Forelimb muscle (tissue), 1 donor: Measurements from ENCODE around the gene KRT40. TPM values are rescaled to one million over a fixed set of nuclear protein-coding genes. Genes with fewer than 3 reads are reported as not detected.

Experiments used
- DNase-seq: peaks from one replicate; pipeline ENCODE4 v3.0.0-alpha.2; 2013; ENCODE audit warnings: low read depth
- polyA plus RNA-seq: library from polyadenylated mRNA; unstranded; fragments of 120-200 nt; gene quantifications from one replicate; pipeline ENCODE4 v1.2.1, GENCODE V29; 2013; ENCODE audit not compliant: insufficient read length

The KRT40 gene
- polyA plus RNA-seq, 1 donor, result 10.9 TPM

DNA sequence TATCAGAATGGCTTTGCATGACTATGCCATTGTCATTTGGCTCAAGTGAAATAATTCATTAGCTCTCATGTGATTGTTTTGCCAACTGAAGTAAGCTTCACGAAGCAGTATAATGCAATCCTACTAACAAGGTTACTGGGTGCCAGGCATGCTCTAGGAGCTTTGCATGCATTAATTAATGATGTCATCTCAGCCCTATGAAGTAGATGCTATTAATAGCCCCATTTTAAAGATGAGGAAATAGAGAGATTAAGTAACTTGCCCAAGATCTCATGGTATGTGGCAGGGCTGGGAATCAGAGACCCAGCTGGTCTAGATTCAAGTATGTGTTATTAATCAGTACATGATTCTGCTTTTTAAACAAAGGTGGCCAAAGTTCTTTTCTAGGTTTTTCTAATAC is 31.5 kb downstream of the KRT40 start:
- DNase-seq, result no peak

DNA sequence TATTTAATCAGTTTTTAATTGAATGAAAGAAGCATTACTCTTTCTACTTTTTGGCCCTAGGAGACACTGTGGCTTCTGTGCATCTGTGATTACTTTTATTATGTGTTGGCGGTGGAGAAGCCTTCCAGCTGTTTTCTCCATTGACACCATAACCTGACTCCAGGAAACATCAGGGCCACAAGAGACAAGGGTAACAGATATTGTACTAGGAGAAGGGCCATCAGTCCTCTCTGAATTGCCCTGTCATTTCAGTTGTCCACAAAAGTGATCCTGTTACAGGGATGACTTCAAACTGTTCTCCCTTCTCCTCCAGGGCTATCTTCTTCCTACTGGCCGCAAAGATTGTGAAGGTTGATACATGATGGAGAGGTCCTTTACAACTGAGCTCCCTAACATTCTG is 32.0 kb downstream of the KRT40 start:
- no peak for DNase-seq

DNA sequence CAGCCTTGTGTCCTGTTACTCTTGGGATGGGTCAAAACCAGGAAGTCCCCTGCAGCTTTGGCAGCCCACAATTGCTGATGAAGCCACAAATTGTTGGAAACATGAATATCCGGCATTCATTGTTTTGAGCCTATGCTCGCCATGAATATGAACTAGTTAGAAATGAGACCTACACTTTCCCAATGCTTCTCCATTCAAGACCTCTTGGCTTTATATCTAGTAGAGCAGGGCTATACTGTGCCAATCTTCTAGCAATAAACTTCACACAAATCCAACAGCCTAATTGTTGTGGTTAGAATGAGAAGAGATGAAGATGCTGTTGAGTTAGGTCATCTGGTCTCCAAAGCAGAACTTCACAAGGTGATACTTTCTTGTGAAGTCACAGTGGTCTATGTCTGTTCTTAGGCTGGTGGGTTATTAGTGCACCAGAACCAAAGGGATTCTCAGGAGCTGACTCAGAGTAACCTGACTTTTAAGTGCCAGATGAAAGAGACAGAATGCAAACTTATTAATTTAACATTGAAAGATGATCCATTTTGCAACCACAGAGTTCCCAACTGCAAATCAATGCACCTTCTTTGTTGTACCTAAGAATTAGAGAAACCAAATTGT is 33.0 kb downstream of the KRT40 start:
- DNase-seq, result no peak

GRCh38 chr17:40950176-40950575 is 34.0 kb downstream of the KRT40 start:
- no peak for DNase-seq

GRCh38 chr17:40949418-40949817 is 34.7 kb downstream of the KRT40 start:
- DNase-seq, result no peak

- DNase-seq, result no peak
Observed at GRCh38 chr17:40947929-40948328, 36.2 kb downstream of the KRT40 start.

GRCh38 chr17:40945414-40945813 is 38.7 kb downstream of the KRT40 start:
- DNase-seq, result no peak

DNA sequence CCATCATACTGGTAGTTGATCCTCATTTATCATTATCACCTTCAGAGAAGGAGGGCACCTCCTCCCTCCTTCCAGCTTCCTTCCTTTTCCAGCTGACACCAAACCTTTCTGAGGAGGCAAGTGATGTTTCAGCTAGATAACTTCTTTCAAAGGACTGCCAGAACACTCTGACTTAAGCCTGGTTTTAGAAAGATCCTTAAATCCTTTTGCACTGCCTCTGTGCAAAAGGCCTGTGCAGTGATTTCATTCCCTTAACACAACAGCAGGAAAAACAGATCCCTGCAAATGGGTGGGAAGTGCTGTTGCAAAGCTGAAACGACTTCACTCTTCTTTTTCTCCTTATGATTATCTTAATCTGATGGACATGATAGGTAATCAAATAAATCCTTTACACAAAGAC is 39.6 kb downstream of the KRT40 start:
- no peak for DNase-seq

DNA sequence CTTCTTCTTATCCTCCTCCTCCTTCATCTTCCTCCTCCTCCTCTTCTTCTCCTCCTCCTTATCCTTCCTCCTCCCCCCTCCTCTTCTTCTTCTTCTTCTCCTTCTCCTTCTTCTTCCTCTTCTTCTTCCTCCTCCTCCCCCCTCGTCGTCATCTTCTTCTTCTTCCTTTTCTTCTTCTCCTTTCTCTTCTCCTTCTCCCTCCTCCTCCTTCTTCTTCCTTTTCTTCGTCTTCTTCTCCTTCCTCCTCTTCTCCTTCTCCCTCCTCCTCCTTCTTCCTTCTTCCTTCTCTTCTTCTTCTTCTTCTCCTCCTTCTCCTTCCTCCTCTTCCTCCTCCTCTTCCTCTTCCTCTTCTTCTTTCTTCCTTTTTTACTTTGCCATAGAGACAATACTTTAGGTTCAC is 41.6 kb downstream of the KRT40 start:
- no peak for DNase-seq

- DNase-seq, result no peak
Observed at GRCh38 chr17:40940266-40940665, 43.9 kb downstream of the KRT40 start.

DNA sequence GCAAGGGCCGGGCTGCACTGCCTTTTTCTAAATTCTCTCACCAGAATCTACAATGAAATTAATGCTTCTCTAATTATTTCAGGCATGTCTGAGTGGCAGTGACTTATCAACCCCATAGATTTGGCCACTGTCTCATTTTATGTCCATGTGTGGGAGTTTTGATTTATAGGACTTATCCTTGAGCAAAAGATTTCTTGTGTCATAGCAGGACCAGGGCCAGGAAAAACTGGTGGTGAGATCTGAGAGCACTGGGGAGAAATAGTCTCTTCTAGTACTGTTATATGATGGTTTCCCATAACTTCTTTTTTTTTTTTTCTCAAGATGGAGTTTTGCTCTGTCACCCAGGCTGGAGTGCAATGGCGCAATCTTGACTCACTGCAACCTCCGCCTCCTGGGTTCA is 45.1 kb downstream of the KRT40 start:
- no peak for DNase-seq

- no peak for DNase-seq
Observed at GRCh38 chr17:40937384-40937819, 46.7 kb downstream of the KRT40 start, which contains the start of gene KRT23. Gene KRT23, minus strand, starts transcription at chr17:40937646. Its CDS starts 1,043 bp downstream, at chr17:40936603.

- DNase-seq, result no peak
Observed at GRCh38 chr17:40936976-40937375, 47.1 kb downstream of the KRT40 start.

GRCh38 chr17:40936437-40936971 is 47.6 kb downstream of the KRT40 start:
- DNase-seq, result no peak

DNA sequence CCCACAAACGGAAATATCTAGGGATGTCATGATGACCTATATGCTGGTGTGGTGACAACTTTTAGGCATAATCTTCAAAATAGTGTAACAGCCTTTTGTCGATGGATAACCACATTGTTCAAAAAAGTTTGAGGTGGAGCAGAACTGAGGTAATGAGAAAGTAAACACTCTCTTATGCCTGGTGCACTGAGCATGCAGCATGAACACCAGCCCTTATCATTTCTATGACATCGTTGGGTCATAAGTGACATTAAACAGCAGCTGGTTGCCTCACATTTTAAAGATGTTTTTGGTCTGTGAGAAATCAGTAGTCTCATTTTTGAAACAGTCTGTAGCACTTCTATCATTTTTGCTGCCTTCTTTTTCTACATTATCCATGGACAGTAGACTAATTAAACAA is 48.5 kb downstream of the KRT40 start:
- no peak for DNase-seq

GRCh38 chr17:40932608-40933007 is 51.5 kb downstream of the KRT40 start:
- no peak for DNase-seq

GRCh38 chr17:40931311-40931710 is 52.8 kb downstream of the KRT40 start:
- no peak for DNase-seq

Other genes starting within 250 kb of the KRT40 start
- gene KRT25, start 229.0 kb downstream of the KRT40 start, polyA plus RNA-seq, result not detected
- gene KRT26, start 212.1 kb downstream of the KRT40 start, polyA plus RNA-seq, result not detected
- gene KRT27, start 201.8 kb downstream of the KRT40 start, polyA plus RNA-seq, result not detected
- gene KRT28, start 184.4 kb downstream of the KRT40 start, polyA plus RNA-seq, result not detected
- gene KRT10, start 161.7 kb downstream of the KRT40 start, polyA plus RNA-seq, result 35.8 TPM
- gene KRT12, start 117.1 kb downstream of the KRT40 start, polyA plus RNA-seq, result 0.08 TPM
- not detected for gene KRT20, start 99.1 kb downstream of the KRT40 start, polyA plus RNA-seq
- gene KRT23, start 46.7 kb downstream of the KRT40 start, polyA plus RNA-seq, result 0.19 TPM
- gene KRT39, start 17.4 kb downstream of the KRT40 start, polyA plus RNA-seq, result 7.2 TPM
- not detected for gene KRTAP3-3, start 9.8 kb upstream of the KRT40 start, polyA plus RNA-seq
- gene KRTAP3-2, start 15.6 kb upstream of the KRT40 start, polyA plus RNA-seq, result 0.52 TPM
- not detected for gene KRTAP3-1, start 24.8 kb upstream of the KRT40 start, polyA plus RNA-seq
- not detected for gene KRTAP1-5, start 42.9 kb upstream of the KRT40 start, polyA plus RNA-seq
- gene KRTAP1-4, start 45.9 kb upstream of the KRT40 start, polyA plus RNA-seq, result not detected
- not detected for gene KRTAP1-3, start 50.5 kb upstream of the KRT40 start, polyA plus RNA-seq
- gene KRTAP1-1, start 57.1 kb upstream of the KRT40 start, polyA plus RNA-seq, result not detected
- not detected for gene KRTAP2-1, start 63.0 kb upstream of the KRT40 start, polyA plus RNA-seq
- gene KRTAP2-2, start 70.9 kb upstream of the KRT40 start, polyA plus RNA-seq, result not detected
- gene KRTAP2-3, start 75.8 kb upstream of the KRT40 start, polyA plus RNA-seq, result not detected
- gene KRTAP2-4, start 81.6 kb upstream of the KRT40 start, polyA plus RNA-seq, result not detected
- gene KRTAP4-7, start 99.8 kb upstream of the KRT40 start, polyA plus RNA-seq, result not detected
- gene KRTAP4-8, start 113.8 kb upstream of the KRT40 start, polyA plus RNA-seq, result not detected
- gene KRTAP4-16, start 117.9 kb upstream of the KRT40 start, polyA plus RNA-seq, result not detected
- gene KRTAP4-9, start 121.1 kb upstream of the KRT40 start, polyA plus RNA-seq, result not detected
- not detected for gene KRTAP4-11, start 134.0 kb upstream of the KRT40 start, polyA plus RNA-seq
- gene KRTAP4-12, start 139.9 kb upstream of the KRT40 start, polyA plus RNA-seq, result not detected
- not detected for gene KRTAP4-6, start 156.2 kb upstream of the KRT40 start, polyA plus RNA-seq
- gene KRTAP4-5, start 165.5 kb upstream of the KRT40 start, polyA plus RNA-seq, result not detected
- gene KRTAP4-4, start 176.4 kb upstream of the KRT40 start, polyA plus RNA-seq, result not detected
- gene KRTAP4-3, start 183.9 kb upstream of the KRT40 start, polyA plus RNA-seq, result not detected
- gene KRTAP4-2, start 193.9 kb upstream of the KRT40 start, polyA plus RNA-seq, result not detected
- not detected for gene KRTAP4-1, start 200.6 kb upstream of the KRT40 start, polyA plus RNA-seq
- gene KRTAP9-1, start 205.6 kb upstream of the KRT40 start, polyA plus RNA-seq, result not detected
- not detected for gene KRTAP9-2, start 242.3 kb upstream of the KRT40 start, polyA plus RNA-seq
- not detected for gene KRTAP9-3, start 248.1 kb upstream of the KRT40 start, polyA plus RNA-seq